HepG2 (cell line): ENCODE measurements around the gene IRX3. TPM values are rescaled to one million over a fixed set of nuclear protein-coding genes. Genes with fewer than 3 reads are reported as not detected.

Experiments used
- CEBPB ChIP-seq: IDR thresholded peaks from 2 replicates; pipeline ENCODE4 v1.6.1; 2011; ENCODE audit warnings: low read depth, low read length, improper control_type of control experiment, borderline replicate concordance
- HHEX ChIP-seq: IDR thresholded peaks from 2 replicates; pipeline ENCODE4 v1.6.1; 2016; ENCODE audit warnings: control low read depth
- HMG20A ChIP-seq: IDR thresholded peaks from 2 replicates; pipeline ENCODE4 v1.6.1; 2016; ENCODE audit warnings: borderline replicate concordance
- HMGXB3 ChIP-seq: sonication (generic); formaldehyde crosslinking; IDR thresholded peaks from 2 replicates; pipeline ENCODE4 v1.4.0; 2020; ENCODE audit warnings: missing genetic modification reagents, borderline replicate concordance
- MLXIP ChIP-seq: sonication (generic); formaldehyde crosslinking; IDR thresholded peaks from 2 replicates; pipeline ENCODE4 v1.9.0; 2021; ENCODE audit warnings: missing genetic modification reagents, borderline replicate concordance
- MYPOP ChIP-seq: sonication (generic); formaldehyde crosslinking; IDR thresholded peaks from 2 replicates; pipeline ENCODE4 v1.8.1; 2023; ENCODE audit warnings: mild to moderate bottlenecking, moderate library complexity, missing genetic modification reagents
- NONO ChIP-seq, 2 experiments: fragments of 450-650 bp in 1 of 2; sonication (generic) in 1 of 2; formaldehyde crosslinking in 1 of 2; IDR thresholded peaks in 1 of 2; conservative IDR thresholded peaks in 1 of 2; 2 replicates each; pipeline versions ENCODE4 v1.6.1 to v1.8.0; 2017 to 2022; ENCODE audit warnings: mild to moderate bottlenecking in 1 of 2, missing genetic modification reagents in 1 of 2, moderate library complexity in 1 of 2
- POGK ChIP-seq: sonication (generic); formaldehyde crosslinking; conservative IDR thresholded peaks from 2 replicates; pipeline ENCODE4 v1.8.0; 2022; ENCODE audit warnings: mild to moderate bottlenecking, moderate library complexity, missing genetic modification reagents
- RBAK ChIP-seq: sonication (generic); formaldehyde crosslinking; IDR thresholded peaks from 2 replicates; pipeline ENCODE4 v1.5.1; 2020; ENCODE audit warnings: mild to moderate bottlenecking, missing genetic modification reagents
- THAP11 ChIP-seq: IDR thresholded peaks from 2 replicates; pipeline ENCODE4 v1.6.1; 2016; ENCODE audit warnings: missing biosample characterization, missing genetic modification reagents
- ZNF263 ChIP-seq: sonication (generic); formaldehyde crosslinking; IDR thresholded peaks from 2 replicates; pipeline ENCODE4 v1.4.0; 2020; ENCODE audit warnings: missing genetic modification reagents
- ZNF30 ChIP-seq: sonication (generic); formaldehyde crosslinking; IDR thresholded peaks from 2 replicates; pipeline ENCODE4 v1.5.0; 2020; ENCODE audit warnings: mild to moderate bottlenecking, missing genetic modification reagents
- ZNF335 ChIP-seq: sonication (generic); formaldehyde crosslinking; IDR thresholded peaks from 2 replicates; pipeline ENCODE4 v1.4.0; 2020; ENCODE audit warnings: missing genetic modification reagents
- ZNF710 ChIP-seq: sonication (generic); formaldehyde crosslinking; IDR thresholded peaks from 2 replicates; pipeline ENCODE4 v1.5.0; 2020; ENCODE audit warnings: mild to moderate bottlenecking, missing genetic modification reagents, borderline replicate concordance
- polyA plus RNA-seq, 8 experiments: library from polyadenylated mRNA; depleted of rRNA in 3 of 8; stranded (reverse) in 7 of 8; unstranded in 1 of 8; fragments of >200 nt; fragmentation: Illumina TruSeq in 4 of 8; extraction: Trizol in 4 of 8; gene quantifications; 2 replicates each; pipeline versions ENCODE4 v1.2.1 to v1.2.3, GENCODE V29; 2011 to 2016; ENCODE audit warnings: low read depth in 4 of 8, missing spikeins in 1 of 8, mixed read lengths in 1 of 8; ENCODE audit not compliant: insufficient read depth in 1 of 8
- total RNA-seq, 5 experiments: library from RNA; depleted of rRNA; stranded (reverse); fragments of >200 nt; fragmentation: Illumina TruSeq; extraction: Trizol; gene quantifications; 2 replicates each; pipeline ENCODE4 v1.2.3, GENCODE V29; 2016; ENCODE audit warnings: low read depth in 1 of 5

Gene IRX3
- total and polyA plus RNA-seq, 2 of the 13 experiments (the other 11 are each of a cell fraction or from before 2014, with no cell fraction given), result 9.2 to 16.4 TPM

- TF ChIP-seq MLXIP, result no peak
- TF ChIP-seq HHEX, result 0 out of 2 replicates have a peak, but pooled peaks have one; percentile 50
- TF ChIP-seq ZNF710 (CRISPR knock-in tag), result peak; percentile 90; the same call in 1 of the 2 replicates
- no peak for TF ChIP-seq RBAK (CRISPR knock-in tag)
- TF ChIP-seq THAP11 (CRISPR knock-in tag), result peak; percentile 66
- TF ChIP-seq ZNF335, result 0 out of 2 replicates have a peak, but pooled peaks have one; percentile 18
- peak; percentile 100 for TF ChIP-seq CEBPB
- TF ChIP-seq HMGXB3 (CRISPR knock-in tag), result no peak
- peak; percentile 78 for TF ChIP-seq HMG20A (CRISPR knock-in tag)
- TF ChIP-seq NONO (IDR thresholded peaks at IDR 0.05), result no peak
- 0 out of 2 replicates have a peak, but pooled peaks have one; percentile 24 for TF ChIP-seq NONO (CRISPR knock-in tag; conservative IDR thresholded peaks at IDR 0.05)
- TF ChIP-seq MYPOP (CRISPR knock-in tag), result peak; percentile 52; the same call in 1 of the 2 replicates
- peak; percentile 55; the same call in 1 of the 2 replicates for TF ChIP-seq POGK (CRISPR knock-in tag)
- TF ChIP-seq ZNF30 (CRISPR knock-in tag), result peak; percentile 53; the same call in 1 of the 2 replicates
- no peak for TF ChIP-seq ZNF263
Measured at GRCh38 chr16:54266363-54266955, 20.1 kb downstream of the IRX3 start (continued).
